NOMO-1 treated with dmso at 0.1 percent for 144 hours (cell line): ENCODE results near the gene TCEANC2.
"Not testable (repeated sequence)": the region's sequence is repeated elsewhere in the genome, so short reads cannot be mapped to it uniquely, and the experiment has no call there.

Experiments used
- DNase-seq: peaks from one replicate; lab custom pipeline; 2025; ENCODE audit not compliant: unreplicated experiment; lab: John Stamatoyannopoulos, UW

TCEANC2 gene

GRCh38 chr1:54084794-54085193, 31.4 kb downstream of the TCEANC2 start:
- no peak for DNase-seq

- DNase-seq: no peak
These were observed 33.3 kb downstream of the TCEANC2 start for GRCh38 chr1:54086754-54087153.

GRCh38 chr1:54088385-54088784, 35.0 kb downstream of the TCEANC2 start:
- DNase-seq: no peak

- DNase-seq: no peak
These were observed 38.3 kb downstream of the TCEANC2 start for GRCh38 chr1:54091666-54092065.

GRCh38 chr1:54094001-54094729, 40.8 kb downstream of the TCEANC2 start:
- DNase-seq: no peak

- DNase-seq: not testable (repeated sequence)
These were observed 41.3 kb downstream of the TCEANC2 start for GRCh38 chr1:54094730-54095105.

- peak; percentile 82 for DNase-seq
These were observed 42.3 kb downstream of the TCEANC2 start for GRCh38 chr1:54095546-54096226.

GRCh38 chr1:54096227-54096876, 42.9 kb downstream of the TCEANC2 start:
- DNase-seq: no peak

- DNase-seq: no peak
These were observed 43.5 kb downstream of the TCEANC2 start for GRCh38 chr1:54096877-54097240.

- no peak for DNase-seq
These were observed 45.7 kb downstream of the TCEANC2 start for GRCh38 chr1:54099061-54099610.

- no peak for DNase-seq
These were observed 47.1 kb downstream of the TCEANC2 start for GRCh38 chr1:54100500-54100899.

- no peak for DNase-seq
These were observed 50.0 kb downstream of the TCEANC2 start for GRCh38 chr1:54103414-54103813.

- not testable (repeated sequence) for DNase-seq
These were observed 51.2 kb downstream of the TCEANC2 start for GRCh38 chr1:54104613-54105012.

- DNase-seq: no peak
These were observed 51.7 kb downstream of the TCEANC2 start for GRCh38 chr1:54105080-54105479.

- no peak for DNase-seq
These were observed 52.4 kb downstream of the TCEANC2 start for GRCh38 chr1:54105736-54106269.

GRCh38 chr1:54107131-54107530, 53.7 kb downstream of the TCEANC2 start:
- no peak for DNase-seq

- DNase-seq: no peak
These were observed 54.7 kb downstream of the TCEANC2 start for GRCh38 chr1:54108156-54108555.

GRCh38 chr1:54109129-54110090, 56.0 kb downstream of the TCEANC2 start:
- no peak for DNase-seq

- DNase-seq: no peak
These were observed 57.6 kb downstream of the TCEANC2 start for GRCh38 chr1:54110996-54111395.

GRCh38 chr1:54111624-54112023, 58.2 kb downstream of the TCEANC2 start:
- no peak for DNase-seq
